A549 (cell line): ENCODE measurements around the gene SETD3. TPM values are rescaled to one million over a fixed set of nuclear protein-coding genes. Genes with fewer than 3 reads are reported as not detected.

Experiments
- ATAC-seq, 2 experiments: fragments of 200-7000 bp in 1 of 2; fragments of >200 bp in 1 of 2; cut with Nextera tagmentation in 1 of 2; cut with Tn5 transposase in 1 of 2; 3 replicates each; pipeline versions ENCODE4 v1.8.0 to v1.9.1; 2018 to 2020; ENCODE audit warnings: mild to moderate bottlenecking in 1 of 2, moderate library complexity in 1 of 2
- CTCF ChIA-PET: fragments of 300-600 bp; sonication (Branson Sonifier 250); formaldehyde crosslinking; extraction: SDS; loops from one replicate; lab custom pipeline; 2021; ENCODE audit warnings: antibody characterized with exemption, inconsistent platforms; lab: Yijun Ruan, JAX
- POLR2A ChIA-PET: fragments of 350-600 bp; formaldehyde crosslinking; extraction: SDS; loops from one replicate; lab custom pipeline; 2021; ENCODE audit warnings: antibody characterized with exemption, inconsistent platforms; lab: Yijun Ruan, JAX
- DNase-seq, 2 experiments: peaks; one replicate each; pipeline versions ENCODE4 v3.0.0 to v3.0.0-alpha.2; 2011 to 2016; ENCODE audit warnings: low read depth in 1 of 2, low spot score in 1 of 2
- FAIRE-seq: peaks from 2 replicates; lab custom pipeline; 2011; peaks lifted over from hg19 to GRCh38; lab: Jason Lieb, UNC
- H3K27ac ChIP-seq, 2 experiments: fragments of >200 bp; sonication (Bioruptor Twin); formaldehyde crosslinking; 3 replicates each; pipeline ENCODE4 v1.5.1; 2016 to 2017
- H3K4me1 ChIP-seq: fragments of >200 bp; sonication (Bioruptor Twin); formaldehyde crosslinking; 3 replicates; pipeline ENCODE4 v1.6.1; 2016
- H3K4me2 ChIP-seq: fragments of >200 bp; sonication (Bioruptor Twin); formaldehyde crosslinking; 3 replicates; pipeline ENCODE4 v1.6.1; 2016
- H3K4me3 ChIP-seq: fragments of >200 bp; sonication (Bioruptor Twin); formaldehyde crosslinking; 3 replicates; pipeline ENCODE4 v1.5.1; 2016
- H3K9me3 ChIP-seq: fragments of >200 bp; sonication (Bioruptor Twin); formaldehyde crosslinking; 3 replicates; pipeline ENCODE4 v1.6.1; 2016
- BHLHE40 ChIP-seq: IDR thresholded peaks from 2 replicates; pipeline ENCODE4 v1.6.1; 2012; ENCODE audit warnings: low read depth, low read length, inconsistent platforms
- CBX2 ChIP-seq: fragments of 200-600 bp; sonication (generic); IDR thresholded peaks from 2 replicates; pipeline ENCODE4 v1.6.1; 2016; ENCODE audit warnings: low read depth, mild to moderate bottlenecking, borderline replicate concordance
- CHD4 ChIP-seq: fragments of 200-600 bp; sonication (generic); IDR thresholded peaks from 2 replicates; pipeline ENCODE4 v1.6.1; 2016; ENCODE audit warnings: antibody characterized with exemption, mild to moderate bottlenecking, borderline replicate concordance
- FOSL2 ChIP-seq, 2 experiments: fragments of 450-650 bp in 1 of 2; fragments of >200 bp in 1 of 2; sonication (Bioruptor Twin) in 1 of 2; formaldehyde crosslinking; IDR thresholded peaks; 2 replicates each; pipeline versions ENCODE4 v1.5.0 to v1.6.1; 2016 to 2020; ENCODE audit warnings: mild to moderate bottlenecking in 1 of 2, moderate library complexity in 1 of 2
- FOXS1 ChIP-seq: fragments of 250-450 bp; sonication (Bioruptor Pico); IDR thresholded peaks from 2 replicates; pipeline ENCODE4 v1.5.0; 2020; ENCODE audit warnings: mild to moderate bottlenecking, moderate library complexity
- GATA3 ChIP-seq: IDR thresholded peaks from 2 replicates; pipeline ENCODE4 v1.6.1; 2012; ENCODE audit warnings: borderline replicate concordance
- HEYL ChIP-seq: fragments of 250-450 bp; sonication (Bioruptor Pico); IDR thresholded peaks from 2 replicates; pipeline ENCODE4 v1.8.0; 2021; ENCODE audit warnings: mild to moderate bottlenecking, moderate library complexity
- HOXA7 ChIP-seq: fragments of 250-450 bp; sonication (Bioruptor Pico); IDR thresholded peaks from 2 replicates; pipeline ENCODE4 v1.5.0; 2020; ENCODE audit warnings: mild to moderate bottlenecking, moderate library complexity
- JUN ChIP-seq, 2 experiments: fragments of >200 bp; sonication (Bioruptor Twin); formaldehyde crosslinking; IDR thresholded peaks; 2 replicates in 1 of 2; 3 replicates in 1 of 2; pipeline ENCODE4 v1.6.1; 2016 to 2017
- MAX ChIP-seq: IDR thresholded peaks from 2 replicates; pipeline ENCODE4 v1.6.1; 2012
- NFE2L2 ChIP-seq: fragments of 150-350 bp; conservative IDR thresholded peaks from 2 replicates; pipeline ENCODE4 v1.6.1; 2014; ENCODE audit warnings: low read length
- NPAS2 ChIP-seq: fragments of 250-450 bp; sonication (Bioruptor Pico); IDR thresholded peaks from 2 replicates; pipeline ENCODE4 v1.8.0; 2022; ENCODE audit warnings: mild to moderate bottlenecking, moderate library complexity, borderline replicate concordance
- SREBF2 ChIP-seq: fragments of 450-650 bp; IDR thresholded peaks from 2 replicates; pipeline ENCODE4 v1.6.1; 2014; ENCODE audit warnings: mild to moderate bottlenecking, moderate library complexity
- TFCP2L1 ChIP-seq: fragments of 250-450 bp; sonication (Bioruptor Pico); IDR thresholded peaks from 2 replicates; pipeline ENCODE4 v1.5.0; 2021; ENCODE audit warnings: mild to moderate bottlenecking
- TP53 ChIP-seq: fragments of 250-450 bp; sonication (Bioruptor Pico); IDR thresholded peaks from 2 replicates; pipeline ENCODE4 v1.5.0; 2021; ENCODE audit warnings: mild to moderate bottlenecking, moderate library complexity
- USF2 ChIP-seq: fragments of 450-650 bp; IDR thresholded peaks from 2 replicates; pipeline ENCODE4 v1.6.1; 2014; ENCODE audit warnings: antibody characterized with exemption
- WGBS: methylation state at CpG from one replicate; pipeline ENCODE4 v1.1.6; 2017; ENCODE audit errors: missing lambda C conversion rate; 5-methylcytosine and 5-hydroxymethylcytosine counted together
- polyA plus RNA-seq, 4 experiments: library from polyadenylated mRNA; depleted of rRNA in 3 of 4; stranded (reverse); fragments of >200 nt; fragmentation: RNase III in 1 of 4; extraction: RNeasy Plus Mini Kit Qiagen cat#74134 plus additional on column Dnase treatment in 1 of 4; gene quantifications; 2 replicates in 3 of 4; 3 replicates in 1 of 4; pipeline ENCODE4 v1.2.3, GENCODE V29; 2011 to 2017
- TF ChIP-seq, protein P1 (sequence below): fragments of 200-600 bp; sonication (generic); IDR thresholded peaks from 2 replicates; pipeline ENCODE4 v1.6.1; 2016; ENCODE audit warnings: antibody characterized with exemption, mild to moderate bottlenecking, moderate library complexity
- TF ChIP-seq, protein P2 (sequence below): fragments of 150-350 bp; IDR thresholded peaks from 2 replicates; pipeline ENCODE4 v1.6.1; 2014; ENCODE audit warnings: low read depth, mild to moderate bottlenecking, low read length
- TF ChIP-seq, protein P3 (sequence below): IDR thresholded peaks from 2 replicates; pipeline ENCODE4 v1.6.1; 2012

Gene SETD3
- polyA plus RNA-seq, 2 of the 4 experiments (the other 2 are of a cell fraction): 43.1 to 59.7 TPM

GRCh38 chr14:99511421-99512109, 30.9 kb upstream of the SETD3 start:
- no peaks in the 10 kb centered on the region for H3K4me1 ChIP-seq
- no peak for ATAC-seq
- 93% methylated on average over 12 of the region's 12 CpGs for WGBS
- no peak overlapping the region for H3K4me2 ChIP-seq
- TF ChIP-seq NPAS2 (no peak), MAX (no peak), BHLHE40 (no peak), FOSL2 (IDR thresholded peaks at IDR 0.05) (no peak), FOSL2 (CRISPR knock-in tag; IDR thresholded peaks at IDR 0.05) (no peak), TFCP2L1 (CRISPR knock-in tag) (no peak), NFE2L2 (no peak), SREBF2 (no peak), JUN (IDR thresholded peaks at IDR 0.05) (no peak), HEYL (CRISPR knock-in tag) (no peak), HOXA7 (CRISPR knock-in tag) (no peak), GATA3 (no peak), USF2 (no peak), FOXS1 (CRISPR knock-in tag) (no peak), CHD4 (no peak)
- TF ChIP-seq, protein P1, sequence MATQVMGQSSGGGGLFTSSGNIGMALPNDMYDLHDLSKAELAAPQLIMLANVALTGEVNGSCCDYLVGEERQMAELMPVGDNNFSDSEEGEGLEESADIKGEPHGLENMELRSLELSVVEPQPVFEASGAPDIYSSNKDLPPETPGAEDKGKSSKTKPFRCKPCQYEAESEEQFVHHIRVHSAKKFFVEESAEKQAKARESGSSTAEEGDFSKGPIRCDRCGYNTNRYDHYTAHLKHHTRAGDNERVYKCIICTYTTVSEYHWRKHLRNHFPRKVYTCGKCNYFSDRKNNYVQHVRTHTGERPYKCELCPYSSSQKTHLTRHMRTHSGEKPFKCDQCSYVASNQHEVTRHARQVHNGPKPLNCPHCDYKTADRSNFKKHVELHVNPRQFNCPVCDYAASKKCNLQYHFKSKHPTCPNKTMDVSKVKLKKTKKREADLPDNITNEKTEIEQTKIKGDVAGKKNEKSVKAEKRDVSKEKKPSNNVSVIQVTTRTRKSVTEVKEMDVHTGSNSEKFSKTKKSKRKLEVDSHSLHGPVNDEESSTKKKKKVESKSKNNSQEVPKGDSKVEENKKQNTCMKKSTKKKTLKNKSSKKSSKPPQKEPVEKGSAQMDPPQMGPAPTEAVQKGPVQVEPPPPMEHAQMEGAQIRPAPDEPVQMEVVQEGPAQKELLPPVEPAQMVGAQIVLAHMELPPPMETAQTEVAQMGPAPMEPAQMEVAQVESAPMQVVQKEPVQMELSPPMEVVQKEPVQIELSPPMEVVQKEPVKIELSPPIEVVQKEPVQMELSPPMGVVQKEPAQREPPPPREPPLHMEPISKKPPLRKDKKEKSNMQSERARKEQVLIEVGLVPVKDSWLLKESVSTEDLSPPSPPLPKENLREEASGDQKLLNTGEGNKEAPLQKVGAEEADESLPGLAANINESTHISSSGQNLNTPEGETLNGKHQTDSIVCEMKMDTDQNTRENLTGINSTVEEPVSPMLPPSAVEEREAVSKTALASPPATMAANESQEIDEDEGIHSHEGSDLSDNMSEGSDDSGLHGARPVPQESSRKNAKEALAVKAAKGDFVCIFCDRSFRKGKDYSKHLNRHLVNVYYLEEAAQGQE: no peak
- TF ChIP-seq, protein P2, sequence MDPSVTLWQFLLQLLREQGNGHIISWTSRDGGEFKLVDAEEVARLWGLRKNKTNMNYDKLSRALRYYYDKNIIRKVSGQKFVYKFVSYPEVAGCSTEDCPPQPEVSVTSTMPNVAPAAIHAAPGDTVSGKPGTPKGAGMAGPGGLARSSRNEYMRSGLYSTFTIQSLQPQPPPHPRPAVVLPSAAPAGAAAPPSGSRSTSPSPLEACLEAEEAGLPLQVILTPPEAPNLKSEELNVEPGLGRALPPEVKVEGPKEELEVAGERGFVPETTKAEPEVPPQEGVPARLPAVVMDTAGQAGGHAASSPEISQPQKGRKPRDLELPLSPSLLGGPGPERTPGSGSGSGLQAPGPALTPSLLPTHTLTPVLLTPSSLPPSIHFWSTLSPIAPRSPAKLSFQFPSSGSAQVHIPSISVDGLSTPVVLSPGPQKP: no peak
- TF ChIP-seq, protein P3, sequence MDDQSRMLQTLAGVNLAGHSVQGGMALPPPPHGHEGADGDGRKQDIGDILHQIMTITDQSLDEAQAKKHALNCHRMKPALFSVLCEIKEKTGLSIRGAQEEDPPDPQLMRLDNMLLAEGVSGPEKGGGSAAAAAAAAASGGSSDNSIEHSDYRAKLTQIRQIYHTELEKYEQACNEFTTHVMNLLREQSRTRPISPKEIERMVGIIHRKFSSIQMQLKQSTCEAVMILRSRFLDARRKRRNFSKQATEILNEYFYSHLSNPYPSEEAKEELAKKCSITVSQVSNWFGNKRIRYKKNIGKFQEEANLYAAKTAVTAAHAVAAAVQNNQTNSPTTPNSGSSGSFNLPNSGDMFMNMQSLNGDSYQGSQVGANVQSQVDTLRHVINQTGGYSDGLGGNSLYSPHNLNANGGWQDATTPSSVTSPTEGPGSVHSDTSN: no peak
- TF ChIP-seq, all 56 proteins: peak for 0
- Histone ChIP-seq H3K9me3 (no peaks in the 10 kb centered on the region), H3K4me3 (no peak overlapping the region), H3K27ac (no peak overlapping the region)
- FAIRE-seq: no peak
- DNase-seq: no peak
- ChIA-PET CTCF (interaction anchor here (0.7 to 1.8 kb wide), 5 partner anchors 10 to 123 kb away, joined by 3 to 6 read pairs (median 4); no protein-coding TSS in a partner anchor), POLR2A (interaction anchor here (1.3 kb wide), 1 partner anchor 31 kb away, joined by 4 read pairs; the partner anchor contains the start of genes CCNK and SETD3)

DNA sequence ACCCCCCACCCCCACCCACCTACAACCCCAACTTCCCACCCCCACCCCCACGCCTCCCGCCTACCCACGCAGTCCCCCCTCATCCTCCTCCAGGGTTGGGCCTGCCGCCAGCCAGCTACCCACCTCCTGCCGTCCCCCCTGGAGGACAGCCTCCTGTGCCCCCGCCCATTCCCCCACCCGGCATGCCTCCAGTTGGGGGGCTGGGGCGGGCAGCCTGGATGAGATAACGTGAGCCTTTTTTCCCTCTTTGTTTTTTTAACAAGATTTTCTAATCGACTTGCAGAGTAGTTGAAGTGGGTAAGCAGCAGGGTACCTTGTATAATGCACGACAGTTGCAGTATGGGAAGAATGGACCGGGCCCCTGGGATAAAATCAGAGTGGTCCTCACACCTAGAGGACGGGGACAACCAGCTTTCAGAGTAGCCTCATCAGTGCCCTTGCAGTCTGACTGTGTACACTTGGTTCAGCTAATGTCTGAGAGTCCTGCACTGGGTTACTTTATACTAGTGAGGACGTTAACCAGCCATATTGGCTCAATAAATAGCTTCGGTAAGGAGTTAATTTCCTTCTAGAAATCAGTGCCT, 30.0 kb upstream of the SETD3 start:
- H3K4me3 ChIP-seq: no peak overlapping the region
- H3K27ac ChIP-seq: no peak overlapping the region
- 85% methylated on average over 9 of the region's 15 CpGs for WGBS
- no peak for TF ChIP-seq TP53
- TF ChIP-seq CBX2: no peak
- no peak for TF ChIP-seq FOXS1 (CRISPR knock-in tag)
- no peak for TF ChIP-seq SREBF2
- ChIA-PET POLR2A (interaction anchor here (1.3 kb wide), 1 partner anchor 30 kb away, joined by 4 read pairs; the partner anchor contains the start of genes CCNK and SETD3), CTCF (interaction anchor here (0.8 to 1.8 kb wide), 2 partner anchors 13 to 345 kb away, joined by 6 read pairs; no protein-coding TSS in a partner anchor)
- no peaks in the 10 kb centered on the region for H3K4me1 ChIP-seq
- no peak overlapping the region for H3K4me2 ChIP-seq
- FAIRE-seq: no peak
- H3K9me3 ChIP-seq: no peaks in the 10 kb centered on the region
- no peak for ATAC-seq
- no peak for DNase-seq
